Stomach smooth muscle (tissue), 2 donors: Measurements from ENCODE around the gene ZBTB12.
"Not testable (repeated sequence)": the region's sequence is repeated elsewhere in the genome, so short reads cannot be mapped to it uniquely, and the experiment has no call there.

Experiments used
- H3K27ac ChIP-seq: one replicate; pipeline ENCODE4 v1.7.0; 2013; ENCODE audit warnings: mild to moderate bottlenecking, low read length, inconsistent platforms
- H3K27me3 ChIP-seq, 2 donors: one replicate each; pipeline ENCODE4 v1.7.0; 2013; ENCODE audit warnings: low read length in 2 of 2; ENCODE audit not compliant: insufficient read depth in 2 of 2, control insufficient read depth in 1 of 2
- H3K36me3 ChIP-seq, 2 donors: one replicate each; pipeline ENCODE4 v1.7.0; 2013; ENCODE audit warnings: low read length in 2 of 2; ENCODE audit not compliant: control insufficient read depth in 2 of 2, insufficient read depth in 2 of 2
- H3K4me1 ChIP-seq: one replicate; pipeline ENCODE4 v1.7.0; 2013; ENCODE audit warnings: low read length; ENCODE audit not compliant: control insufficient read depth, insufficient read depth
- H3K4me3 ChIP-seq, 2 donors: one replicate each; pipeline ENCODE4 v1.7.0; 2013; ENCODE audit warnings: low read length in 2 of 2
- H3K9ac ChIP-seq, 2 donors: one replicate each; pipeline ENCODE4 v1.7.0; 2013; ENCODE audit warnings: low read length in 2 of 2, mild to moderate bottlenecking in 1 of 2
- H3K9me3 ChIP-seq, 2 donors: one replicate each; pipeline ENCODE4 v1.7.0; 2013; ENCODE audit warnings: low read length in 2 of 2; ENCODE audit not compliant: control insufficient read depth in 2 of 2
- donor health status: healthy.
- donor health status: Pancreatic carcinoma.

Gene ZBTB12

GRCh38 chr6:31919624-31920303 lies 17.9 kb upstream of the ZBTB12 start:
- Histone ChIP-seq H3K4me3 (no peak overlapping the region), H3K9me3 (no peaks in the 10 kb centered on the region), H3K4me1 (no peaks in the 10 kb centered on the region), H3K9ac (no peak overlapping the region), H3K27me3 (peaks cover 0 to 4% of the 10 kb centered on the region in 2 donors), H3K27ac (no peak overlapping the region), H3K36me3 (no peaks in the 10 kb centered on the region)

- peaks cover 0 to 4% of the 10 kb centered on the region in 2 donors for H3K27me3 ChIP-seq
- H3K9me3 ChIP-seq, result no peaks in the 10 kb centered on the region
- H3K4me1 ChIP-seq, result no peaks in the 10 kb centered on the region
- H3K36me3 ChIP-seq, result no peaks in the 10 kb centered on the region
- no peak overlapping the region for H3K9ac ChIP-seq
- H3K27ac ChIP-seq, result no peak overlapping the region
- H3K4me3 ChIP-seq, result no peak overlapping the region
Observed at GRCh38 chr6:31918069-31918720, 16.3 kb upstream of the ZBTB12 start.

GRCh38 chr6:31915756-31916155 lies 13.9 kb upstream of the ZBTB12 start:
- no peak overlapping the region for H3K4me3 ChIP-seq
- H3K27ac ChIP-seq, result no peak overlapping the region

GRCh38 chr6:31915351-31915750 lies 13.5 kb upstream of the ZBTB12 start:
- no peaks in the 10 kb centered on the region for H3K36me3 ChIP-seq
- H3K4me1 ChIP-seq, result no peaks in the 10 kb centered on the region
- no peaks in the 10 kb centered on the region for H3K9me3 ChIP-seq
- H3K4me3 ChIP-seq, result no peak overlapping the region
- no peak overlapping the region for H3K27ac ChIP-seq
- H3K9ac ChIP-seq, result no peak overlapping the region
- peaks cover 0 to 4% of the 10 kb centered on the region in 2 donors for H3K27me3 ChIP-seq

More at GRCh38 chr6:31915756-31916155, 13.9 kb upstream of the ZBTB12 start:
- H3K9ac ChIP-seq, result no peak overlapping the region
- H3K36me3 ChIP-seq, result no peaks in the 10 kb centered on the region
- no peaks in the 10 kb centered on the region for H3K9me3 ChIP-seq
- H3K27me3 ChIP-seq, result peaks cover 0 to 4% of the 10 kb centered on the region in 2 donors
- H3K4me1 ChIP-seq, result no peaks in the 10 kb centered on the region

- H3K27me3 ChIP-seq, result peaks cover 0 to 4% of the 10 kb centered on the region in 2 donors
- no peak overlapping the region for H3K9ac ChIP-seq
- no peaks in the 10 kb centered on the region for H3K36me3 ChIP-seq
- no peak overlapping the region for H3K4me3 ChIP-seq
- H3K27ac ChIP-seq, result no peak overlapping the region
- H3K9me3 ChIP-seq, result no peaks in the 10 kb centered on the region
- H3K4me1 ChIP-seq, result no peaks in the 10 kb centered on the region
Observed at GRCh38 chr6:31911826-31912585, 10.1 kb upstream of the ZBTB12 start.

- not testable (repeated sequence) for H3K27ac ChIP-seq, H3K9ac ChIP-seq, H3K9me3 ChIP-seq, H3K36me3 ChIP-seq, H3K27me3 ChIP-seq, H3K4me1 ChIP-seq, H3K4me3 ChIP-seq
Observed at GRCh38 chr6:31909298-31909697, 7.4 kb upstream of the ZBTB12 start.

- no peaks in the 10 kb centered on the region for H3K4me1 ChIP-seq
- no peaks in the 10 kb centered on the region for H3K36me3 ChIP-seq
- no peak overlapping the region for H3K9ac ChIP-seq
- no peaks in the 10 kb centered on the region for H3K9me3 ChIP-seq
- no peak overlapping the region for H3K27ac ChIP-seq
- H3K4me3 ChIP-seq, result no peak overlapping the region
- H3K27me3 ChIP-seq, result no peaks in the 10 kb centered on the region
Observed at GRCh38 chr6:31908791-31909190, 6.9 kb upstream of the ZBTB12 start.

GRCh38 chr6:31908255-31908654 lies 6.4 kb upstream of the ZBTB12 start:
- H3K9ac ChIP-seq, H3K9me3 ChIP-seq, H3K4me1 ChIP-seq, H3K27me3 ChIP-seq, H3K4me3 ChIP-seq, H3K27ac ChIP-seq, H3K36me3 ChIP-seq: not testable (repeated sequence)

GRCh38 chr6:31907158-31907813 lies 5.4 kb upstream of the ZBTB12 start:
- Histone ChIP-seq H3K4me3 (no peak overlapping the region), H3K9ac (no peak overlapping the region), H3K4me1 (peaks cover 8% of the 10 kb centered on the region), H3K36me3 (no peaks in the 10 kb centered on the region), H3K27ac (no peak overlapping the region), H3K9me3 (no peaks in the 10 kb centered on the region), H3K27me3 (no peaks in the 10 kb centered on the region)

GRCh38 chr6:31906727-31907126 lies 4.8 kb upstream of the ZBTB12 start:
- H3K4me1 ChIP-seq, H3K4me3 ChIP-seq, H3K27ac ChIP-seq, H3K9me3 ChIP-seq, H3K36me3 ChIP-seq, H3K9ac ChIP-seq, H3K27me3 ChIP-seq: not testable (repeated sequence)
